AG04449 (cell line): ENCODE results near the gene ZFP36.

ENCODE experiments used
- CTCF ChIA-PET: fragments of 350-600 bp; formaldehyde crosslinking; extraction: SDS; loops from one replicate; lab custom pipeline; 2021; ENCODE audit warnings: antibody characterized with exemption; lab: Yijun Ruan, JAX
- POLR2A ChIA-PET: fragments of 400-600, 350-600 bp; formaldehyde crosslinking; extraction: SDS; loops from one replicate; lab custom pipeline; 2020; ENCODE audit warnings: antibody characterized with exemption, inconsistent platforms; lab: Yijun Ruan, JAX
- DNase-seq: peaks from one replicate; pipeline ENCODE4 v3.0.0-alpha.2; 2010; ENCODE audit warnings: low read depth, low spot score
- H3K4me3 ChIP-seq: 2 replicates; pipeline ENCODE4 v1.5.1; 2011; ENCODE audit warnings: low read depth, mild to moderate bottlenecking, control low read depth, low read length
- CTCF ChIP-seq: IDR thresholded peaks from one replicate; pipeline ENCODE4 v1.5.1; 2011; ENCODE audit warnings: mild to moderate bottlenecking, moderate library complexity, low read length, control low read depth, inconsistent platforms; ENCODE audit not compliant: insufficient read depth; ENCODE audit errors: missing control alignments

The ZFP36 gene

GRCh38 chr19:39420769-39421168 is 14.1 kb downstream of the ZFP36 start:
- TF ChIP-seq CTCF, result no peak
- H3K4me3 ChIP-seq, result no peak overlapping the region
- no peak for DNase-seq
- ChIA-PET CTCF (interaction anchor here (0.9 to 3.5 kb wide), 2 partner anchors 9 to 24 kb away, joined by 3 to 20 read pairs; partner anchors contain the start of gene PLEKHG2), POLR2A (interaction anchor here (0.9 to 1.9 kb wide), 4 partner anchors 8 to 78 kb away, joined by 3 to 7 read pairs (median 5); partner anchors contain the start of genes RPS16 and SAMD4B)

GRCh38 chr19:39422020-39422419 is 15.4 kb downstream of the ZFP36 start:
- TF ChIP-seq CTCF, result no peak
- no peak for DNase-seq
- ChIA-PET POLR2A (no interaction called here), CTCF (no interaction called here)
- no peak overlapping the region for H3K4me3 ChIP-seq

- no peak for DNase-seq
- no peak overlapping the region for H3K4me3 ChIP-seq
- POLR2A ChIA-PET, result interaction anchor here (1.9 to 2.0 kb wide), 2 partner anchors 9 to 12 kb away, joined by 8 to 12 read pairs; partner anchors contain the start of gene RPS16
- no peak for TF ChIP-seq CTCF
- CTCF ChIA-PET, result interaction anchor here (1.4 to 2.6 kb wide), 2 partner anchors 25 to 110 kb away, joined by 3 to 10 read pairs; no protein-coding TSS in a partner anchor
Observed at GRCh38 chr19:39423258-39424086, 16.8 kb downstream of the ZFP36 start.

GRCh38 chr19:39424934-39425333 is 18.3 kb downstream of the ZFP36 start:
- CTCF ChIA-PET, result interaction anchor here (1.1 to 2.6 kb wide), 3 partner anchors 10 to 108 kb away, joined by 3 to 10 read pairs (median 3); no protein-coding TSS in a partner anchor
- POLR2A ChIA-PET, result interaction anchor here (1.9 to 2.0 kb wide), 2 partner anchors 11 kb away, joined by 8 to 12 read pairs; partner anchors contain the start of gene RPS16
- no peak overlapping the region for H3K4me3 ChIP-seq
- no peak for TF ChIP-seq CTCF
- no peak for DNase-seq

GRCh38 chr19:39425744-39426143 is 19.1 kb downstream of the ZFP36 start:
- POLR2A ChIA-PET, result no interaction called here
- TF ChIP-seq CTCF, result no peak
- CTCF ChIA-PET, result interaction anchor here (0.8 to 3.9 kb wide), 6 partner anchors 10 to 28 kb away, joined by 3 to 26 read pairs (median 6); partner anchors contain the start of genes PLEKHG2 and RPS16
- no peak for DNase-seq
- no peak overlapping the region for H3K4me3 ChIP-seq

- no peak for DNase-seq
- ChIA-PET CTCF (interaction anchor here (0.7 to 3.9 kb wide), 7 partner anchors 9 to 78 kb away, joined by 3 to 26 read pairs (median 4); partner anchors contain the start of genes PLEKHG2 and RPS16), POLR2A (interaction anchor here (1.8 to 3.4 kb wide), 2 partner anchors 9 to 12 kb away, joined by 16 to 19 read pairs; partner anchors contain the start of gene RPS16)
- no peak for TF ChIP-seq CTCF
- H3K4me3 ChIP-seq, result no peak overlapping the region
Observed at GRCh38 chr19:39426170-39426569, 19.5 kb downstream of the ZFP36 start.
